Stimulated activated CD8-positive, alpha-beta memory T cell treated with anti-CD3 and anti-CD28 coated beads, Interleukin-15, amount 100 ng/mL, for 48 hours (primary cell): ENCODE measurements around the gene SMIM35.

Source experiments
- DNase-seq, 2 donors: peaks; one replicate each; pipeline ENCODE4 v3.0.0-alpha.2; 2020; ENCODE audit warnings: low read depth in 2 of 2

SMIM35 gene

GRCh38 chr11:117959438-117960149 is 127.2 kb downstream of the SMIM35 start:
- no peak for DNase-seq

GRCh38 chr11:117958949-117959348 is 127.8 kb downstream of the SMIM35 start:
- DNase-seq = no peak
